GM11168 (cell line): ENCODE measurements around the gene PRAMEF5.
"Not testable (repeated sequence)": the region's sequence is repeated elsewhere in the genome, so short reads cannot be mapped to it uniquely, and the experiment has no call there.

Experiments used
- in situ Hi-C: fragments of 300-500 bp; cut with MboI; formaldehyde crosslinking; loops from one replicate; pipeline ENCODE4 v1.12.0; 2022; ENCODE audit warnings: low sequenced_read_pairs; ENCODE audit not compliant: unreplicated experiment

Gene PRAMEF5

DNA sequence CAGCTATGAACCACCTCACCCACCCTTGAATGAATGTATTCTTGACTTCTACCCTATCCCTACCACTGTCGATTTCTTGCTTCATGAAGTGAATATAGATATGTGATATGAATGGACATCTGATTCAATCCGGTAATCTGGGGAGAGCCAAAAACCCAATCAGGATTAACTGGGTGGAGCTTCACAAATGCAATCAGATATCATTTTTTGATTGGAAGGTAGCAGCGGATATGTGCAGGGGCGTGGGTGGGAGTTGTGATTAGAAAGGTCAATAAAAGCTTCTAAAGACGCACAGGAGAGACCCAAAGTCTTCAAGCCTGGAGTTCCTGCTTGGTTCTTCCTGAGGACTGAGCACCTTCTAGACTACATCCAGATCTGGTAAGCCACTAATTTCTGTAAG, at the start of gene PRAMEF5:
Gene PRAMEF5, plus strand, starts transcription at position 301 of the 400 bp plus-strand sequence. CDS start 5,071 bp downstream, outside the sequence.
- in situ Hi-C loops = not testable (repeated sequence)

DNA sequence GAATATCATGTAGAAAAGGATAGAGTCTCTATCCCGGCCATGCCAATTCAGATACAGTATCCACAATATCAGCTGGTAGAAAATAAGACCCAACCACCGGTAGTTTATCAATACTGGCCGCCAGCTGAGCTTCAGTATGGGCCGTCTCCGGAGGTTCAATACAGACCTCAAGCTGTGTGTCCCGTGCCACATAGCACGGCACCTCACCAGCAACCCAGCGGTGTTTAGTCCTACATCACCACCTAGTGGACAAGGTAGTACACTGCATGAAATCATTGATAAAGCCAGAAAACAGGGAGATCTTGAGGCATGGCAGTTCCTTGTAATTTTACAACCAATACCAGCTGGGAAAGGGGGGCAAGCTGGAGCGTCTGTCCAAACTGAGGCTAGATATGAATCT, 45.3 kb upstream of the PRAMEF5 start:
- in situ Hi-C loops = not testable (repeated sequence)

DNA sequence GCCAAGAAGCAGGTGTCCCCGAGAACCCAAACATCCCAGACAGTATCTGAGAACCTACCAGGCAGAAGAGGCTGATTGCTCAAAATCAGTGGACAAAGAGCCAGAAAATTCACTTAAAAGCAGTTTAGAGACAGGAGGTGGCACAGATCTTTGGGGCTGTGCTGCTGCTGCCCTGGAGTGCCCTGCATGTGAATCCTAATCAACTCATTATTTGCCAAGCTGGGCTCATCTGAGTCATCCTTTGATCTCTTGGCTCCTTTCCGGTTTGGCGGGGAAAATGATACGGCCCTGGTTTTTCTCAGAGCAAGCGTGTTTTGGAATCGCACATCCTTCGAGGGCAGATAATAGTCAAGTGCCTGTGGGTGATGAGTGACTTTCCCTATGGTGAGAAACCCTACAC, 37.4 kb upstream of the PRAMEF5 start:
- in situ Hi-C loops = not testable (repeated sequence)

DNA sequence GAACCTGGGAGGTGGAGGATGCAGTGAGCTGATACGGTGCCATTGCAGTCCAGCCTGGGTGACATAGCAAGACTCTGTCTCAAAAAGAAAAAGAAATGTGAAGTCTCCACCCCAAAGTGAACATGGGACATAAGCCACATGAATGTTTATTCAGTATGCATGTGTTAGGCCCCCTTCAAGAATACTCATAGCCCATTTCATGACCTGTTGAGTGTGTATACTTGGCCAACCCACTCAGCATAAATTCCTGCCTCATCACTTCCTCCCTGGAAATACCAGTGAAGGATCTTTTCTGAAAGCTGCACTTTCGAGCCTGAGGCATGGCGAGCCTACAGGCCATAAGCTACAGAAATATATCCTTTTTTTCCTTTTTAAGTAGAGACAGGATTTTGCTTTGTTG, 34.8 kb upstream of the PRAMEF5 start:
- in situ Hi-C loops = not testable (repeated sequence)

DNA sequence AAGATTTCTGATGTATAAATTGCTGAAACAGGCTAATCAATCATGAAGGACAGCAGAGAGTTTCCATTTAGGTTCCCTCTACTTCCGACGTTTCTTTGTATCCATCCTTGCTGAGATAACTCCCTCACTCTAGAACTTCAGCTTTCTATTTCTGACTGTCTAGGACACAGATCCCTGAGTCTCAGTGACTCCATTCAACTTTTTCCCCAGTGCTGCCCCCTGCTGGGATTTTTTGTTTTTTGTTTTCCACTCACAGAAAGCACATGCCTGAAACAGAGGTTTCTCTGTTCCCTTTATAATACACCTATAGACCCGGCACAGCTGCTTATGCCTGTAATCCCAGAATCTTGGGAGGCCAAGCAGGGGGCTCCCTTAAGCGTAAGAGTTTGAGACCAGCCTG, 31.2 kb upstream of the PRAMEF5 start:
- in situ Hi-C loops = loop anchor here (10.0 kb wide), 1 partner anchor 218 kb away; no protein-coding TSS in a partner anchor

DNA sequence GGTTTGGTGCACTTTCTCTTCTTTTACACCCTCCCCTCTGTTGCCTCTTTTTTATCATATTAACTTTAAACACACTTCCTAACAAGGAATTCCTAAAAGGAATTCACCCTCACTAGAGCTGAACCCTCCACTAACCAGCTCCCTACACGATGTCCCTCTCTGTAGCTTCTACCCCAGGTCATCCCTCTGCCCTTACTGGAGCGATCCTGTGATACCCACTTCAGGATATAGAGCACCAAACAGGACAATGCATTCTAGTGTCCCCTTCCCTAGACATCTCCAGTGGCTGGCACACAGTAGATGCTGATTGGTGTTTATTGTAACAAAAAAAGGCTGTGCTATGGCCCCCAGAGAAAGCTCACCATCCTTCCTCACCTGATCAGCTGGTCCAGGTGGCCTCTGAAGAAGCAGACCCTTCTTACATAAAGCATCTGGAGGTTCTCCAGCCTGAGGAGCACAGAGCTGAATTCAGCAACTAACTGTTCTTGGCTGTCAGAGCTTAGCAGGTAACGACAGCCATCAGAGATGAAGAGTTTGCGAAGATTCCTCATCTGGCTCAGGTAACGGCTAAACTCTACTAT, 29.4 kb upstream of the PRAMEF5 start:
- in situ Hi-C loops = loop anchor here (10.0 to 25.0 kb wide), 2 partner anchors 112 to 220 kb away; partner anchors contain the start of gene HNRNPCL2

DNA sequence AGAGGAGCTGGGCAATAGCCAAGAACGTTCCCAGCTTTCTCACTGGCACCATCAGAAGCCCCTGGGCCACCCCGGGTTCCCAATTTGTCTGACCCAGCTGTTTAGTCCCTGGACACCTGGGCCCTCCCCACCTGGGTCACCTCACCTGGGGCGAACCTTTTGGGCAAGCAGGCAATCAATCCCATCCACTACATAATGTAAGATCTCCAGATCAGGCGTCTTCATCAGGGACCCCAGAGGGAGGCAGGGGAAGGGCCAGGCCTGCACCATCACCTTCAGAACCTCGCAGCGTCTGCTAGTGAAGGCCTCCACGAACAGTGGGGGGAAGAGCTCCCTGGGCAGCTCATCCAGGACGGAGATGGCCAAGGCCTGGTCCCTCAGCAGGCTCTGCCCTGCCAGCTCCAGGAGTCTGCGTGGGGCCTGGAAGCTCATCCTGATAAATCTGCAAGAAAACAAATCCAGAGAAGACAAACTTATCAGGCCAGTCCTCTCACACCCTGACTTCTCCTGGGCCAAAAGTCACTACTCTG, 28.3 kb upstream of the PRAMEF5 start, which contains the start of gene PRAMEF18:
Gene PRAMEF18, minus strand, starts transcription at position 480 of the 530 bp plus-strand sequence. Its CDS starts 48 bp downstream, at position 432.
- in situ Hi-C loops = loop anchor here (10.0 to 25.0 kb wide), 2 partner anchors 113 to 221 kb away; partner anchors contain the start of gene HNRNPCL2

DNA sequence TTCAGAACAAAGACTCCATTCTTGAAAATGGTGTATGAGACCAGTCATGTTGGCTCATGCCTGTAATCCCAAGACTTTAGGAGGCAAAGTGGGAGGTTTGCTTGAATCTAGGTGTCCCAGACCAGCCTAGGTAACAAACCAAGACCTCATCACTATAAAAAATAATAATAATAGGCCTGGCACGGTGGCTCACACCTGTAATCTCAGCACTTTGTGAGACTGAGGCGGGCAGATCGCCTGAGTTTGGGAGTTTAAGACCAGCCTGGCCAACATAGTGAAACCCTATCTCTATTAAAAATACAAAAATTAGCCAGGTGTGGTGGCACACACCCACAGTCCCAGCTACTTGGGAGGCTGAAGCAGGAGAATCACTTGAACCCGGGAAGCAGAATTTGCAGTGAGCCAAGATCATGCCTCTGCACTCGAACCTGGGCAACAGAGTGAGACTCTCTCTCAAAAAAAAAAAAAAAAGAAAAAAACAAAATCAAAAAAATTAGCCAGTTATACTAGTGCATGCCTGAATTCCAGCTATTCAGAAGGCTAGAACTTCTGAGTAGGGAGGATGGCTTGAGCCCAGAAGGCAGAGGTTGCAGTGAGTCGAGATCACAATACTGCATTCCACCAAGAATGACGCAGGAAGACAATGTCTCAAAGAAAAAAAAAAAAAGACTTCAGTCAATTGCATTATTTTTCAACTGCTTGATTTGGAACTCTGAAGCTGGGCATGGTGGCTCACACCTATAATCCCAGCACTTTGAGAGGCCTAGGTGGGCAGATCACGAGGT, 26.5 kb upstream of the PRAMEF5 start:
- in situ Hi-C loops = loop anchor here (10.0 to 25.0 kb wide), 2 partner anchors 115 to 223 kb away; partner anchors contain the start of gene HNRNPCL2

DNA sequence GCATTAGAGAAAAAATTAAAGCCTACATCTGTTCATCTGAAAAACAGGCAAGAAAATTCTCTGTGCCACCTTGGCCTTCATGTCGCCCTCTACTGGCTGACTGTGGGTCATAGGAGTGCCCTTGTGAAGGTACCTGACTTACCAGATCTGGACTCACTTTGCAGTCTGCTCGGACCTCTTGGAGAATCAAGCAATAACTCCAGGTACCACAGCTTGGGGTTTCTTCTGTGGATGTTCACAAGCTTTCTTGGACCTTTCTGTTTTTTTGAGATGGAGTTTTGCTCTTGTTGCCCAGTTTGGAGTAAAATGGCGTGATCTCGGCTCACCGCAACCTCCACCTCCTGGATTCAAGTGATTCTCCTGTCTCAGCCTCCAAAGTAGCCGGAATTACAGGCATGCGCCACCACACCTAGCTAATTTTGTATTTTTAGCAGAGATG, 25.6 kb upstream of the PRAMEF5 start:
- in situ Hi-C loops = loop anchor here (10.0 to 25.0 kb wide), 2 partner anchors 116 to 224 kb away; partner anchors contain the start of gene HNRNPCL2

DNA sequence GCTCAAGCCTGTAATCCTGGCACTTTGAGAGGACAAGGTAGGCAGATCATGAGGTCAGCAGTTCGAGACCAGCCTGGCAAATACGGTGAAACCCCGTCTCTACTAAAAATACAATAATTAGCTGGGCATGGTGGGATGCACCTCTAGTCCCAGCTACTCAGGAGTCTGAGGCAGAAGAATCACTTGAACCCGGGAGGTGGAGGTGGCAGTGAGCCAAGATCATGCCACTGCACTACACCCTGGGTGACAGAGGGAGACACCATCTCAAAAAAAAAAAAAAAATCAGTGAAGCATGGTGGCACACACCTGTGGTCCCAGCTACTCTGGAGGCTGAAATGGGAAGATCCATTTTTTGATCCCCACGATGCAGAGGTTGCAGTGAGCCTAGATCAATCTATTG, 23.9 kb upstream of the PRAMEF5 start:
- in situ Hi-C loops = loop anchor here (5.0 to 25.0 kb wide), 2 partner anchors 118 to 147 kb away; partner anchors contain the start of gene HNRNPCL2

DNA sequence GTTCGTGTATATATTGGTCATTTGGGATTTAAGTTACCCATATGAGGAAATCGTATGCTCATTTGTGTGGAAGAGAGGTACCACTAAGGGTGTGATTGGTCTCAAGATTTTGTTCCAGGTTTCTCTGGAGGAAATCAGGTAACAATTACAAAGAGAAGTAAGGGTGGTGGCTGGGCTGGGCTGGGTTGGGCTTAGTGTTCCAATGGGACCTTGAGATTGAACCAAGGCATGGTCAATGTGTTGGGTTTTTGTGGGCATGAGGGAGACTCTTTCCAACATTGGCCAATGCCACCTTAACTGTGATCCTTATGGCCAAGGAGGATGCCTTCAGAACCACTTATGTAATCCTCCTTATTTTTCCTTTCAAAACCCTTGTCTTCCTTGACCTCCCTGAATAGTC, 23.4 kb upstream of the PRAMEF5 start:
- in situ Hi-C loops = loop anchor here (5.0 to 25.0 kb wide), 2 partner anchors 118 to 147 kb away; partner anchors contain the start of gene HNRNPCL2

DNA sequence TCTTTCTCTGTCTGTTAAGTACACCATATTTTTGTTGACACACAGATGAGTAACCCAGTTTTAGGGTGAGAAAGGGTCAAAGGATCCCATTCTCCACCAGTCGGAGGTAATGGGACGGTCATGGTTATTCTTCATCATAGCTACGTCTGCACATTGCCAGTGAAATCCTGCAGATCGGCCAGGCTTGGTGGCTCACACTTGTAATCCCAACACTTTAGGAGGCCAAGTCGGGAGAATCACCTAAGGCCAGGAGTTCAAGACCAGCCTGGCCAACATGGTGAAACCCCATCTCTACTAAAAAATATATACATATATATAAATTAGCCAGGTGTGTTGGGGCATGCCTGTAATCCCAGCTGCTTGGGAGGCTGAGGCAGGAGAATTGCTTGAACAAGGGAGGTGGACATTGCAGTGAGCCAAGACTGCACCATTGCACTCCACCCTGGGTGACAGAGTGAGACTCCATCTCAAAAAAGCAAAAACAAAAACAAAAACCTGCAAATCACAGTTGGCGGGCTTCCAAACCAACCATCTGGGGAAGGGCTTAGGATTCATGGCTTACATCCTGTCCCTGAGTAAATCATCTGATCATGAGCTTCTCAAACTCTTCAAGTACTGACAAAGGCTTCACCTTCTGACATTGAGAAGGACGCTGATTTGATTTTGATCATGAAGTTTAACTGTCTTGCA, 22.8 kb upstream of the PRAMEF5 start:
- in situ Hi-C loops = loop anchor here (5.0 to 25.0 kb wide), 2 partner anchors 119 to 146 kb away; partner anchors contain the start of gene HNRNPCL2

DNA sequence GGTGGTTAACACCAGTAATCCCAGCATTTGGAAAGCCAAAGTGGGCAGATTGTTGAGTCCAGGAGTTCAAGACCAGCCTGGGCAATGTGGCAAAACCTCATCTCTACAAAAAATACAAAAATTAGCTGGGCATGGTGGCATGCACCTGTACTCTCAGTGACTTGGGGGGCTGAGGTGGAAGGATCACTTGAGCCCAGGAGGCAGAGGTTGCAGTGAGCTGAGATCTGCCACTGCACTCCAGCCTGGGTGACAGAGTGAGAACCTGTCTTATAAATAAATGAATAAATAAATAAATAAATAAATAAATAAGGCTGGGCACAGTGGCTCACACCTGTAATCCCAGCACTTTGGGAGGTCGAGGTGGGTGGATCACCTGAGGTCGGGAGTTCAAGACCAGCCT, 21.9 kb upstream of the PRAMEF5 start:
- in situ Hi-C loops = loop anchor here (5.0 to 25.0 kb wide), 2 partner anchors 120 to 145 kb away; partner anchors contain the start of gene HNRNPCL2

DNA sequence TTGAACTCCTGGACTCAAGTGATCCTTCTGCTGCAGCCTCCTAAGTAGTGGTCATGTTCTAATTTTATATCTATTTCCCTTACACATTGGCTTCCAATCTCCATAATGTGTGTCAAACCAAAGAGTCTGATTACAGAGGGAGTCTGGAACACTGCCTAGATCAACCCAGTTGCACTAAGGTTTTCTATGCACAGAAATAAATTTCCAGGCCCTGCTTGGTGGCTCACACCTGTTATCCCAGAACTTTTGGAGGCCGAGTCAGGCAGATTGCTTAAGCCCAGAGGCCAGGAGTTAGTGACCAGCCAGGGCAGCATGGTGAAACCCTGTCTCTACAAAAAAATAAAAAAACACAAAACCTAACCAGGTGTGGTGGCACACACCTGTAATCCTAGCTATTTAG, 19.9 kb upstream of the PRAMEF5 start:
- in situ Hi-C loops = loop anchor here (5.0 to 25.0 kb wide), 2 partner anchors 122 to 143 kb away; partner anchors contain the start of gene HNRNPCL2

DNA sequence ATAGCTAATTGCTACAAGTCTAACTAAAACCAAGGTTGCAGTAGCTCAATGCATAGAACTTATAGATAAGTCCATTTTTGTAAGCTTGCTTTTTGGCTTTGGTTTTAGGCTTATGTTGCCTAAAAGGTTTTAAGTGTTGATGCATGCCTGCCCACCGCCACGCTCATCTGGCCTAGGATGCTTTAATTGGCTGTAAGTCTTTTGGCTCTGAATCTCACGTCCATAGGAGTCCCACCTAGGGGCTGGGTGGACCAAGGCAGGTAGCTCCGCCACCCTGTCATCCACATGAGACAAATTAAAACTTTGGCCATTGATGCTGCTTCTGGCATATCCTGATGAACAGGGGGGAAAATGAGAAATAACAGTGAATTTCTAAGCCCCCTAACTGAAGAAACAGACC, 16.4 kb upstream of the PRAMEF5 start:
- in situ Hi-C loops = loop anchor here (25.0 kb wide), 1 partner anchor 125 kb away; the partner anchor contains the start of gene HNRNPCL2

DNA sequence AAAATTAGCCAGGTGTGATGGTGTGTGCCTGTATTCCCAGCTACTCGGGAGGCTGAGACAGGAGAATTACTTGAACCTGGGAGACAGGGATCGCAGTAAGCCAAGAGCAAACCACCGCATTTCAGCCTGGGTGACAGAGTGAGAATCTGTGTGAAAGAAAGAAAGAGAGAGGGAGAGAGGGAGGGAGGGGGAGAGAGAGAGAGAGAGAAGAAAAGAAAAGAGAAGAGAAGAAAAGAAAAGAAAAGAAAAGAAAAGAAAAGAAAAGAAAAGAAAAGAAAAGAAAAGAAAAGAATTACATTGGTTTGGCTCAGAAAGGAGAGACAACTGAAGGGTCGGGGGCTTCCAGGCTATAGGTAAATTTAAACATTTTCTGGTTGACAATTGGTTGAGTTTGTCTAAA, 14.4 kb upstream of the PRAMEF5 start:
- in situ Hi-C loops = loop anchor here (10.0 to 25.0 kb wide), 2 partner anchors 127 to 295 kb away; partner anchors contain the start of genes HNRNPCL2 and PRAMEF6

DNA sequence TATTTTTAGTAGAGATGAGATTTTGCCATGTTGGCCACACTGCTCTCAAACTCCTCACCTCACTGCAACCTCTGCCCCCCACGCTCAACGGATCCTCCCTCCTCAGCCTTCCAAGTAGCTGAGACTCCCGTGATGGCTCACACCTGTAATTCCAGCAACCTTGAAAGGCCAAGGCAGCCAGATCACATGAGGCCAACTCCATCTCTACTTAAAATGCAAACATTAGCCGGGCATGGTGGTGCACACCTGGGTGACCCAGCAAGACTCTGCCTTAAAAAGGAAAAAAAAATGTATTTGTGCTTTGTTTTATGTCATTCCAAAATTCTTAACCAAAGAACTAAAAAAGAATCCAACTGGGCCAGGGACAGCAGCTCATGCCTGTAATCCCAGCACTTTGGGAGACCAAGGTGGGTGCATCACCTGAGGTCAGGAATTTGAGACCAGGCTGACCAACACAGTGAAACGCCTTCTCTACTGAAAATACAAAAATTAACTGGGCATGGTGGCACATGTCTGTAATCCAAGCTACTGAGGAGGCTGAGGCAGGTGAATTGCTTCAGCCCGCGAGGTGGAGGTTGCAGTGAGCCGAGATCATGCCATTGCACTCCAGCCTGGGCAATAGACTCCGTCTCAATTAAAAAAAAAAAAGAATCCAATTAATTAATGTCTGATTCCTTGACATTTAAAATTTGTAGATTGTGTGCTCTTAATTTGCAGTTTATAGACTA, 10.3 kb upstream of the PRAMEF5 start:
- in situ Hi-C loops = loop anchor here (10.0 to 25.0 kb wide), 2 partner anchors 131 to 299 kb away; partner anchors contain the start of genes HNRNPCL2 and PRAMEF6

DNA sequence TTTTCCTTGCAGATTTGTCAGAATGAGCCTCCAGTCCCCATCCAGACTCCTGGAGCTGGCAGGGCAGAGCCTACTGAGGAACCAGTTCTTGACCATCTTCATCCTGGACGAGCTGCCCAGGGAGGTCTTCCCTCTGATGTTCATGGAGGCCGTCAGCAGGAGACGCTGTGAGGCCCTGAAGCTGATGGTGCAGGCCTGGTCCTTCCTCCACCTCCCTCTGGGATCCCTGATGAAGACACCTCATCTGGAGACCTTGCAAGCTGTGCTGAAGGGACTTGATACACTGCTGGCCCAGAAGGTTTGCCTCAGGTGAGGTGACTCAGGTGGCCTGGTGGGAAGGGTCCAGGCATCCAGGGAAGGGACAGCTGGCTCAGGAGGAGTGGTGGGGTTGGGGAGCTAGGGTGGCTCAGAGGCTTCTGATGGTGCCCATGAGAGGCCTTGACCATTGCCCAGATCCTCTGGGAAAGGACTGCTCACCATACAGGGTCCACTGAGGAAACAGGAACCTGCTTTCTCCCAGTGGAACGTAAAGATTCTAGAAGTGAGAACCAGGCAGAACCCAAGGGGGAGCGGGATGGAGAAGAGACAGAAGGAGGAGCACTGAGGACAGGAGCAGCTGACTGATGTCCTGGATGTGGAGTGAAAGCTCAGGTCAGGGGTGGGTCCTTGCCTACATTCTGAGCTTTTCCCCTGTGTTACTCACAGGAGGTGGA, 8.0 kb upstream of the PRAMEF5 start:
- in situ Hi-C loops = loop anchor here (10.0 to 25.0 kb wide), 2 partner anchors 134 to 301 kb away; partner anchors contain the start of genes HNRNPCL2 and PRAMEF6
